BE2C (cell line): Measurements from ENCODE around the gene ATP6V0E1.

Experiments
- DNase-seq: peaks from one replicate; pipeline ENCODE4 v3.0.0-alpha.2; 2020
- H3K27me3 ChIP-seq: fragments of 250-450 bp; sonication (Bioruptor Pico); 2 replicates; pipeline ENCODE4 v1.5.1; 2020; ENCODE audit warnings: mild to moderate bottlenecking
- H3K36me3 ChIP-seq: fragments of 250-450 bp; sonication (Bioruptor Pico); 2 replicates; pipeline ENCODE4 v1.5.1; 2020; ENCODE audit warnings: mild to moderate bottlenecking
- H3K4me1 ChIP-seq: fragments of 250-450 bp; sonication (Bioruptor Pico); 2 replicates; pipeline ENCODE4 v1.5.1; 2020
- H3K4me3 ChIP-seq: 2 replicates; pipeline ENCODE4 v1.5.1; 2011; ENCODE audit warnings: low read depth, low read length
- H3K9me3 ChIP-seq: fragments of 250-450 bp; sonication (Bioruptor Pico); 2 replicates; pipeline ENCODE4 v1.5.1; 2020
- TF ChIP-seq, protein P1 (sequence below): IDR thresholded peaks from 2 replicates; pipeline ENCODE4 v1.5.1; 2012; ENCODE audit warnings: mild to moderate bottlenecking, low read depth, low read length

The ATP6V0E1 gene

DNA sequence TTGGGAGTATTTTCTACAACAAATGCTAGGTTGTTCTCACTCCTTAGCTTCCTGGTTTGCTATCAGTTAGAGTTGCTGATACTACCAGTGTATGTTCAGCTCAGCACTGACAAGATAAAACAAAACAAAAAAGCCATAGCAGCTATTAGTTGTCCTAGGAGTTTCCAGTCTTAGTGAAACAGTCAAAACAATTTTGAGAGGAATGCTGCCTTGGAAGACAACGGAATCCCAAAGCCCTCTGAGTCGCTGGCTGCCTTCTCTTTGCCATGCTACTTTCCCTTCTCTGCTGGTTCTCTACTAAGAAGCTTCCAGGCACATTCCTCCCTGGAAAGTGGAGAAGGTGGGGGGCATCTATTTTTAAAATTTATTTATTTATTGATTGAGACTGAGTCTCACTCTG, 67.2 kb downstream of the ATP6V0E1 start:
- no peaks in the 10 kb centered on the region for H3K9me3 ChIP-seq
- H3K4me1 ChIP-seq: no peaks in the 10 kb centered on the region
- H3K4me3 ChIP-seq: no peak overlapping the region
- H3K36me3 ChIP-seq: no peaks in the 10 kb centered on the region
- TF ChIP-seq, protein P1, sequence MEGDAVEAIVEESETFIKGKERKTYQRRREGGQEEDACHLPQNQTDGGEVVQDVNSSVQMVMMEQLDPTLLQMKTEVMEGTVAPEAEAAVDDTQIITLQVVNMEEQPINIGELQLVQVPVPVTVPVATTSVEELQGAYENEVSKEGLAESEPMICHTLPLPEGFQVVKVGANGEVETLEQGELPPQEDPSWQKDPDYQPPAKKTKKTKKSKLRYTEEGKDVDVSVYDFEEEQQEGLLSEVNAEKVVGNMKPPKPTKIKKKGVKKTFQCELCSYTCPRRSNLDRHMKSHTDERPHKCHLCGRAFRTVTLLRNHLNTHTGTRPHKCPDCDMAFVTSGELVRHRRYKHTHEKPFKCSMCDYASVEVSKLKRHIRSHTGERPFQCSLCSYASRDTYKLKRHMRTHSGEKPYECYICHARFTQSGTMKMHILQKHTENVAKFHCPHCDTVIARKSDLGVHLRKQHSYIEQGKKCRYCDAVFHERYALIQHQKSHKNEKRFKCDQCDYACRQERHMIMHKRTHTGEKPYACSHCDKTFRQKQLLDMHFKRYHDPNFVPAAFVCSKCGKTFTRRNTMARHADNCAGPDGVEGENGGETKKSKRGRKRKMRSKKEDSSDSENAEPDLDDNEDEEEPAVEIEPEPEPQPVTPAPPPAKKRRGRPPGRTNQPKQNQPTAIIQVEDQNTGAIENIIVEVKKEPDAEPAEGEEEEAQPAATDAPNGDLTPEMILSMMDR: no peak
- no peak for DNase-seq
- H3K27me3 ChIP-seq: peaks cover 15% of the 10 kb centered on the region; the same call in 1 of the 2 replicates

DNA sequence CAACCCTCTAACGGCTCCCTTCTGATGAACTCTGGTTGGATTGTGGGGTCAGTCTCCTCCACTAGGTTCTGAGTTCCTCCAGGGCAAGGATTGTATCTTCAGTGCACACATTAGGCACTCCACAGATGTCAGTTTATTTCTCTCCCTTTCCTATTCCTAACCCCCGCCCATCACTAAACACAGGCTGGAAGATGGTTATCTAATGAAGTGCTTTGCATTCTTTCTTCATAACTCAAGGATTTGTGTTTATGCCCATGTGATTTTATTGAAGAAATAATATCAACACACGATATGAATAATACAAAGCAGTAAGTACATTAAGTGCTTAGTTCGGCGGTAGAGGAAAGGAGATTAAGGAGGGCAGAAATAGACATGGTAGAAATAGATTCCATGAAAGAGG, 68.2 kb downstream of the ATP6V0E1 start:
- no peaks in the 10 kb centered on the region for H3K36me3 ChIP-seq
- DNase-seq: no peak

DNA sequence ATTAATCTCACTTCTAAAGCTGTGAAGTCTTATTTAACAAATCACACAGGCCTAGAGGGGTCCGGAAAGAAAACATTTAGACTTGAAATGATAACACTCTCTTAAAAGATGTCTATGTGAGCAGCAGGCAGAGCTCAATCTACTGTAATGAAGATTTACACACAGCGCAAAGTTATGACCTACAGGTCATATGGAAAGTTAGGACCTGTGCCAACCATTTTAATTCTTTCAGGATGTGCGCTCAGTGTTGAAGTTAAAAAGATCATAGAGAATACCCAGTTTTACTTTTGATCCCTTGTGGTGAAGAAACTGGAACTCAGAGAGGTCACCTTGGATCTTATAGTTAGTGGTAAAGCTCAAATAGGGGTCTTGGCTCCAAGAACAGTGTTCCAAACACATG, 69.5 kb downstream of the ATP6V0E1 start:
- H3K4me1 ChIP-seq: no peaks in the 10 kb centered on the region
- H3K27me3 ChIP-seq: peaks cover 15% of the 10 kb centered on the region; the same call in 1 of the 2 replicates
- DNase-seq: no peak

More for the DNA sequence above, 68.2 kb downstream of the ATP6V0E1 start:
- no peak overlapping the region for H3K4me3 ChIP-seq
- TF ChIP-seq, protein P1: no peak
- peaks cover 15% of the 10 kb centered on the region; the same call in 1 of the 2 replicates for H3K27me3 ChIP-seq
- no peaks in the 10 kb centered on the region for H3K4me1 ChIP-seq
- H3K9me3 ChIP-seq: no peaks in the 10 kb centered on the region

DNA sequence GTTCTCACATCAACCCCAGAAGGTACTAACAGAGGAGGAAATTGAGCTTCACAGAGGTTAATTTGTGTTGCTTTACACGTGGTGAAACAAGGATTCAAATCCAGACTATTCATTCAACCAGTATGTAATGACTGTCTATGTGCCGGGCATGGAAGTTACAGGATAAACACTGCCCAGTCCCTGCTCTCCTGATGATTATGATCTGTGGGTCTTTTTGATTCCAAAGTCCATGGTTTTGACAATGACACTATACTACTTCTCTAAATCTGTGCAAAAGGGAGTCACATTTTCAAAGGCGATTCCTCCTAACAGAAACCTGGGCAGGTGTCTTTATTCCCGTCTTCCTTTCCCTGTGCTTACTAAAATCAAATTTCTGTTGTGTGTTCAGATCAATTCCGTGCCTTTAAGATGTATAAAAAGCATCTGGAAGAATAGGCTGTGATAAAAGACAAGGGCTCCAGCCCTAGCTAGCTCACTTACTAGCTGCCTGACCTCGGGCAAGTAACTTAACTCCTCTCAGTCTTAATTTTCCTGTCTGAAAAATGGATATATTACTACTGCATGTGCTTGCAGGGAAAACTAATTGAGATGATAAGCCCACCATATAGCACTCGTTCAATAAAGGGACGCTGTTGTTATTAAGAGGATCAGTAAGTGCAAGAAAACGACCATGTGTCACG, 71.6 kb downstream of the ATP6V0E1 start:
- H3K4me1 ChIP-seq: no peaks in the 10 kb centered on the region
- H3K4me3 ChIP-seq: peak overlapping the region; percentile 81
- H3K36me3 ChIP-seq: no peaks in the 10 kb centered on the region
- peaks cover 9% of the 10 kb centered on the region; the same call in 1 of the 2 replicates for H3K27me3 ChIP-seq
- TF ChIP-seq, protein P1: no peak
- no peak for DNase-seq
- no peaks in the 10 kb centered on the region for H3K9me3 ChIP-seq

More for the DNA sequence above, 69.5 kb downstream of the ATP6V0E1 start:
- no peak overlapping the region for H3K4me3 ChIP-seq
- no peaks in the 10 kb centered on the region for H3K9me3 ChIP-seq
- TF ChIP-seq, protein P1: no peak
- H3K36me3 ChIP-seq: no peaks in the 10 kb centered on the region

DNA sequence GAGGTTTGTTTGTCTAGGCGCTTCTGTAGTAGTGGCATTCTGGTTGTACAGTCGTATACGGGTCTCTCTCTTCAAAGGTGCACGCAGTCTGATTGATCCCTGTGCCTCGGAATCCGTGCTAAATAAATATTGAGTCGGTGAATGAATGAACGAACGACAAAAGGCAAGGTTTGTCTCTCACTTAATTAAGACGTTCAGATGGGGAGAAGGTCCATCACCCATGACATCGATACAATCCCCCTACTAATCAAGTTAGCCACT, 72.1 kb downstream of the ATP6V0E1 start:
- H3K27me3 ChIP-seq: peaks cover 9% of the 10 kb centered on the region; the same call in 1 of the 2 replicates
- TF ChIP-seq, protein P1: no peak
- no peak for DNase-seq

DNA sequence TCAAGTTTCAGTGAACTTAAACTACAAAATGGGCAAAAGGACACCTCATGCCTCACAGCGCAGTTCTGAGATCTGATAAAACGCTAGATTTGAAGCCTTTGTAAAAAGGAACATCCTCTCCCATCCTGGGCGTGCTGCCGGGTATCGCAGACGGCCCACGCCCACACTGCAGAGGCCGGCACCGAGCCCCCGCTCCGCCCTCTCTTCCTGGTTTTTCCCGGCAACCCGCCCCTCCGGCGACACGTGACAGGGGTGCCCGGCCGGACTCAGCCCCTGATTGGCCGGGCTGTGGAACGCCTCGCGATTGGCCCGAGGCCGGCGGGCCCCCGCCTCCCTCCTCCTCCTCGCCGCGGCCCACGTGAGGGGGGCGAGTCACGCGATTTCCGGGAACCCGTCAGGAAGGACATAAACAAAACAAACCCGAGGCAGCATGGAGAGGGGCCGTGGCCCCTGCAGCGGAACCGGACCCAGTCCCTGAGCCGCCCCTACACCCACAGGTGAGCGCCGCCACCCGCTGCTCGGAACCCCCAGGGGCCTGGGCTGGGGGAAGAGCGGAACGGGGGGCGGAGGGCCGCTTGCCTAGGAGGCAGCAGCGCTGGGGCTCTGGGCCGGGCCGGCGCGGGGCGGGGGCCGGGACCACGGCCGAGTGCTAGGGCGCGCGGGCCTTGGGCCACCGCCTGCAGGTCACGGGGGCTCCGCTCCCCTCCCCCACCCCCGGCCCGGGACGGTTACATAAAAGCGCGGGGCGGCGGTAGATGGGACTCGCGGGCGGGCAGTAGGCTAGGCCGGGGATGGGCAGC, 72.6 kb downstream of the ATP6V0E1 start, which contains the start of gene CREBRF:
CREBRF (plus strand) TSS at position 370 of the 800 bp plus-strand sequence. CDS start 24,424 bp downstream, outside the sequence.
- Histone ChIP-seq H3K27me3 (peaks cover 8% of the 10 kb centered on the region; the same call in 1 of the 2 replicates), H3K36me3 (no peaks in the 10 kb centered on the region), H3K4me1 (no peaks in the 10 kb centered on the region), H3K9me3 (no peaks in the 10 kb centered on the region), H3K4me3 (peak within 1 kb of the TSS; percentile 81)
- TF ChIP-seq, protein P1: no peak
- DNase-seq: peak; percentile 98

More for the DNA sequence above, 72.1 kb downstream of the ATP6V0E1 start:
- H3K4me3 ChIP-seq: peak overlapping the region; percentile 81
- H3K4me1 ChIP-seq: no peaks in the 10 kb centered on the region
- no peaks in the 10 kb centered on the region for H3K9me3 ChIP-seq
- no peaks in the 10 kb centered on the region for H3K36me3 ChIP-seq
